Body of pancreas (tissue), 4 donors: Measurements from ENCODE around the gene NLRC4. TPM values are rescaled to one million over a fixed set of nuclear protein-coding genes. Genes with fewer than 3 reads are reported as not detected.
"Not testable (repeated sequence)": the region's sequence is repeated elsewhere in the genome, so short reads cannot be mapped to it uniquely, and the experiment has no call there.

Experiments used
- ATAC-seq: fragments of 150-250 bp; one replicate; pipeline ENCODE4 v1.9.1; 2016
- DNase-seq, 4 donors: peaks; one replicate each; pipeline ENCODE4 v3.0.0-alpha.2; 2019
- H3K27ac ChIP-seq, 4 donors: fragments of 200-600 bp; sonication (generic); 1 replicate in 3 of 4; 2 replicates in 1 of 4; pipeline versions ENCODE4 v1.5.1 to v1.6.1; 2016 to 2019; ENCODE audit warnings: mild to moderate bottlenecking in 1 of 4, mixed read lengths in 1 of 4, moderate library complexity in 1 of 4
- H3K27me3 ChIP-seq, 2 donors: fragments of 200-600 bp; sonication (generic); one replicate each; pipeline ENCODE4 v1.6.0; 2016; ENCODE audit warnings: mild to moderate bottlenecking in 1 of 2
- H3K36me3 ChIP-seq, 2 donors: fragments of 200-600 bp; sonication (generic); replicated peaks in 1 of 2; 2 replicates each; pipeline ENCODE4 v1.5.1; 2016; ENCODE audit warnings: low read depth in 2 of 2; ENCODE audit not compliant: insufficient read depth in 1 of 2
- H3K4me1 ChIP-seq: fragments of 200-600 bp; sonication (generic); one replicate; pipeline ENCODE4 v1.6.0; 2016
- H3K4me3 ChIP-seq, 2 donors: fragments of 200-600 bp; sonication (generic); 1 replicate in 1 of 2; 2 replicates in 1 of 2; pipeline ENCODE4 v1.5.1; 2016 to 2019
- H3K9me3 ChIP-seq, 3 donors: fragments of 200-600 bp; sonication (generic); 1 replicate in 2 of 3; 2 replicates in 1 of 3; pipeline ENCODE4 v1.5.1; 2016
- POLR2A ChIP-seq, 3 donors: fragments of 450-650 bp; IDR thresholded peaks; one replicate each; pipeline ENCODE4 v1.6.1; 2016; ENCODE audit warnings: antibody characterized with exemption in 3 of 3, mild to moderate bottlenecking in 2 of 3
- WGBS, 2 donors: methylation state at CpG; one replicate each; pipeline ENCODE4 v1.1.5; 2017; 5-methylcytosine and 5-hydroxymethylcytosine counted together
- intact Hi-C: fragments of 100-400 bp; cut with DNase I; formaldehyde crosslinking; loops from one replicate; pipeline ENCODE4 v1.15.1; 2023
- total RNA-seq, 2 donors: library from RNA; depleted of rRNA; stranded (reverse); fragments of >200 nt; gene quantifications; one replicate each; pipeline ENCODE4 v1.1.0, GENCODE V29; 2016
- TF ChIP-seq, protein P1 (sequence below), 7 experiments: fragments of 450-650 bp in 4 of 7; fragments of 200-600 bp in 3 of 7; sonication (generic) in 3 of 7; IDR thresholded peaks; one replicate each; pipeline ENCODE4 v1.5.1; 2016 to 2019; ENCODE audit warnings: antibody characterized with exemption in 7 of 7

NLRC4 gene
- total RNA-seq, 2 donors from 2014 or later: 0.26 TPM; not detected in 1

DNA sequence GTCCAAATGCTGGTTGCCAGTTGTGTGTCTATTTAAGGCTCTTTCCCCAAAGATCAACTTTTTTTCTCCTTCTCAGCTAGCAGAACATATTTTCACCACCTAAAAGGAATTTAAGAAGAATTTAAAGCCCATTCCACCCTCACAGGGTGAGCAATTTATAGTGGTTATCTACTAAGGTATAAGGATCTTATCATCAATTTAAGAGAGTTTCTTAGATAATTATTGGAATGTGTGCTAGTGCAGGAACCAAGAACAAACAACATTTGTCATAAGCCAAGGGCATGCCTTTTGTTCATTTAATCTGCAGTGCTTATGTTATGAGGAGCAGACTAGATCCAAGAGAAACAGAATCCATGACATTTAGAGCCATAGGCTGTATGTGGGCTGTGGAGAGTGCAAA lies 37.2 kb downstream of the NLRC4 start:
- intact Hi-C loops: no loop called here
- ATAC-seq: no peak
- TF ChIP-seq POLR2A (IDR thresholded peaks at IDR 0.05): no peak
- TF ChIP-seq, protein P1, sequence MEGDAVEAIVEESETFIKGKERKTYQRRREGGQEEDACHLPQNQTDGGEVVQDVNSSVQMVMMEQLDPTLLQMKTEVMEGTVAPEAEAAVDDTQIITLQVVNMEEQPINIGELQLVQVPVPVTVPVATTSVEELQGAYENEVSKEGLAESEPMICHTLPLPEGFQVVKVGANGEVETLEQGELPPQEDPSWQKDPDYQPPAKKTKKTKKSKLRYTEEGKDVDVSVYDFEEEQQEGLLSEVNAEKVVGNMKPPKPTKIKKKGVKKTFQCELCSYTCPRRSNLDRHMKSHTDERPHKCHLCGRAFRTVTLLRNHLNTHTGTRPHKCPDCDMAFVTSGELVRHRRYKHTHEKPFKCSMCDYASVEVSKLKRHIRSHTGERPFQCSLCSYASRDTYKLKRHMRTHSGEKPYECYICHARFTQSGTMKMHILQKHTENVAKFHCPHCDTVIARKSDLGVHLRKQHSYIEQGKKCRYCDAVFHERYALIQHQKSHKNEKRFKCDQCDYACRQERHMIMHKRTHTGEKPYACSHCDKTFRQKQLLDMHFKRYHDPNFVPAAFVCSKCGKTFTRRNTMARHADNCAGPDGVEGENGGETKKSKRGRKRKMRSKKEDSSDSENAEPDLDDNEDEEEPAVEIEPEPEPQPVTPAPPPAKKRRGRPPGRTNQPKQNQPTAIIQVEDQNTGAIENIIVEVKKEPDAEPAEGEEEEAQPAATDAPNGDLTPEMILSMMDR (IDR thresholded peaks at IDR 0.05): no peak

DNA sequence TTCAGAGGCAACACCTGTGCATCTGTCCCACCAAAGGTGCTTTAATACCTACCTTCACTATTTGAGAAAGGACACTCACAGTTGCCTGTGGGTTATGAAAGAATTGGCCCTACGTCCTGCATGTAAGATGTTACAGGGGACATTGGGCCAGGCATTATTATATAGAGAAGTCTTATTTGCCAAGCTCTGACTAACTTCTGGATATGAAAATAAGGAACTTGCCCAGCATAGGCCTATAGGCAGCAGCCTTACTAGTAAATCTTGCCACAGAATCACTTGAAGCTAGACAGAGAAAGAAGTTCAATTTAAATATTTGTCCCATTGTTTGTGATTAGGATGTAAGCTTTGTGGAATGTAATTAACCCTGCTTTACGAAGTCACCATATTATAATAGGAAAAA lies 41.7 kb downstream of the NLRC4 start:
- WGBS, 2 donors: 89 to 98% methylated on average over 2 of the region's 2 CpGs
- no peak for TF ChIP-seq POLR2A (IDR thresholded peaks at IDR 0.05)
- TF ChIP-seq, protein P1 (IDR thresholded peaks at IDR 0.05): no peak
- Histone ChIP-seq H3K4me1 (peaks cover 20% of the 10 kb centered on the region), H3K9me3 (no peaks in the 10 kb centered on the region), H3K27ac (no peak overlapping the region), H3K27me3 (no peaks in the 10 kb centered on the region), H3K4me3 (no peak overlapping the region), H3K36me3 (peaks cover 0 to 1% of the 10 kb centered on the region in 2 donors)
- DNase-seq (no peak), ATAC-seq (no peak)
- intact Hi-C loops: no loop called here

More for the DNA sequence above, 37.2 kb downstream of the NLRC4 start:
- H3K9me3 ChIP-seq: no peaks in the 10 kb centered on the region
- H3K4me3 ChIP-seq: no peak overlapping the region
- peak overlapping the region in 1 of 4 donors; percentile 38 for H3K27ac ChIP-seq
- no peak for DNase-seq
- peaks cover 36% of the 10 kb centered on the region for H3K4me1 ChIP-seq
- H3K36me3 ChIP-seq: peaks cover 0 to 1% of the 10 kb centered on the region in 2 donors
- no peaks in the 10 kb centered on the region for H3K27me3 ChIP-seq

GRCh38 chr2:32220445-32220844 lies 44.2 kb downstream of the NLRC4 start:
- no peaks in the 10 kb centered on the region for H3K9me3 ChIP-seq
- peaks cover 12% of the 10 kb centered on the region for H3K4me1 ChIP-seq
- ATAC-seq (peak; percentile 38), DNase-seq (no peak)
- no peaks in the 10 kb centered on the region for H3K27me3 ChIP-seq
- TF ChIP-seq, protein P1 (IDR thresholded peaks at IDR 0.05): no peak
- TF ChIP-seq POLR2A (IDR thresholded peaks at IDR 0.05): no peak
- H3K27ac ChIP-seq: peak overlapping the region in 2 of 4 donors; percentile 17 to 38
- peaks cover 0 to 1% of the 10 kb centered on the region in 2 donors for H3K36me3 ChIP-seq
- no peak overlapping the region for H3K4me3 ChIP-seq
- intact Hi-C loops: no loop called here

DNA sequence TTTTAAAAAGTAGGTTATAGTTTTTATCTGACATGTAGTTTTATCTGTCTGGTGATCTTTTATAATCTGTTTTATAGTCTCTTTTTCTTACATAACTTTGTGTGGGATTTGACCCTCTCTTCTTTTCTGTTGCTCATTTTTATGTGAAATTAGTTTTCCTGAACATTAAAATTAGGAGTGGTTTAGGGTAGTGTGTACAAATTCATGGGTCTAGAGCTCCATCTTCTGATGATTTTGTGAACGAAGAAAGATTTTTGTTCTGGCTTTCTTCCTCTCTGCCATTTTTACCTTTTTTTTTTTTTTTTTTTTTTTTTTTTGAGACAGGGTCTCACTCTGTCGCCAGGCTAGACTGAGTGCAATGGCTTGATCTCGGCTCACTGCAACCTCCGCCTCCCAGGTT lies 52.4 kb downstream of the NLRC4 start:
- 88 to 96% methylated on average over 4 of the region's 4 CpGs for WGBS, 2 donors
- Histone ChIP-seq H3K4me1 (no peaks in the 10 kb centered on the region), H3K36me3 (peaks cover 0 to 3% of the 10 kb centered on the region in 2 donors), H3K27ac (no peak overlapping the region), H3K27me3 (no peaks in the 10 kb centered on the region), H3K4me3 (no peak overlapping the region), H3K9me3 (no peaks in the 10 kb centered on the region)
- DNase-seq (no peak), ATAC-seq (no peak)
- intact Hi-C loops: no loop called here
- no peak for TF ChIP-seq POLR2A (IDR thresholded peaks at IDR 0.05)
- TF ChIP-seq, protein P1 (IDR thresholded peaks at IDR 0.05): no peak

- WGBS, 2 donors: 82 to 91% methylated on average over 7 of the region's 7 CpGs
- Histone ChIP-seq H3K9me3 (no peaks in the 10 kb centered on the region), H3K27ac (no peak overlapping the region), H3K27me3 (no peaks in the 10 kb centered on the region), H3K36me3 (peaks cover 0 to 3% of the 10 kb centered on the region in 2 donors), H3K4me3 (no peak overlapping the region), H3K4me1 (no peaks in the 10 kb centered on the region)
- no peak for ATAC-seq
- TF ChIP-seq, protein P1 (IDR thresholded peaks at IDR 0.05): no peak
- intact Hi-C loops: no loop called here
- DNase-seq: no peak
These were observed 53.8 kb downstream of the NLRC4 start for GRCh38 chr2:32210767-32211408.

GRCh38 chr2:32203428-32203827 lies 61.3 kb downstream of the NLRC4 start:
- H3K27me3 ChIP-seq, H3K36me3 ChIP-seq, H3K4me1 ChIP-seq, DNase-seq, ATAC-seq, intact Hi-C loops, H3K9me3 ChIP-seq, H3K27ac ChIP-seq, H3K4me3 ChIP-seq: not testable (repeated sequence)
- WGBS, 2 donors: 97 to 98% methylated on average over 3 of the region's 3 CpGs
